H1 (cell line): ENCODE results near the gene GNAT1. TPM values are rescaled to one million over a fixed set of nuclear protein-coding genes. Genes with fewer than 3 reads are reported as not detected.

ENCODE experiments used
- CTCF ChIA-PET: fragments of 300-600 bp; sonication (Branson Sonifier 250); formaldehyde crosslinking; loops from one replicate; lab custom pipeline; 2021; ENCODE audit not compliant: partially characterized antibody; lab: Charles Lee
- POLR2A ChIA-PET: fragments of 300-600 bp; sonication (Branson Sonifier 250); formaldehyde crosslinking; loops from one replicate; lab custom pipeline; 2021; ENCODE audit warnings: inconsistent platforms; ENCODE audit not compliant: partially characterized antibody; lab: Charles Lee
- DNase-seq, 2 experiments: peaks; one replicate each; pipeline versions ENCODE4 v3.0.0 to v3.0.0-alpha.2; 2010 to 2022; ENCODE audit warnings: low spot score in 2 of 2, low read depth in 1 of 2, mixed read lengths in 1 of 2
- FAIRE-seq: peaks from 2 replicates; lab custom pipeline; 2011; peaks lifted over from hg19 to GRCh38; lab: Jason Lieb, UNC
- H2AFZ ChIP-seq: 2 replicates; pipeline ENCODE4 v1.8.1; 2012; ENCODE audit warnings: low read length, inconsistent platforms
- H2AK5ac ChIP-seq: 2 replicates; pipeline ENCODE4 v1.6.1; 2013; ENCODE audit warnings: low read depth, low read length
- H2BK120ac ChIP-seq: replicated peaks from 2 replicates; pipeline ENCODE3; 2013; ENCODE audit warnings: low read depth, low read length, inconsistent platforms
- H2BK12ac ChIP-seq: 2 replicates; pipeline ENCODE4 v1.6.1; 2013; ENCODE audit warnings: low read depth, low read length
- H2BK15ac ChIP-seq: 2 replicates; pipeline ENCODE4 v1.6.1; 2013; ENCODE audit warnings: low read length
- H2BK20ac ChIP-seq: 2 replicates; pipeline ENCODE4 v1.6.1; 2013; ENCODE audit warnings: low read length
- H2BK5ac ChIP-seq: 2 replicates; pipeline ENCODE4 v1.6.1; 2013; ENCODE audit warnings: low read depth, low read length
- H3K14ac ChIP-seq: 2 replicates; pipeline ENCODE4 v1.6.1; 2013; ENCODE audit warnings: inconsistent platforms; ENCODE audit not compliant: insufficient read length
- H3K18ac ChIP-seq: 2 replicates; pipeline ENCODE4 v1.6.1; 2013; ENCODE audit warnings: low read length; ENCODE audit errors: extremely low read depth
- H3K23ac ChIP-seq: 2 replicates; pipeline ENCODE4 v1.6.1; 2013; ENCODE audit warnings: inconsistent platforms; ENCODE audit not compliant: insufficient read length
- H3K23me2 ChIP-seq: 2 replicates; pipeline ENCODE4 v1.6.1; 2013; ENCODE audit warnings: low read depth, low read length
- H3K27ac ChIP-seq: 2 replicates; pipeline ENCODE4 v1.6.1; 2011; ENCODE audit warnings: low read depth, low read length, inconsistent platforms
- H3K27me3 ChIP-seq, 4 experiments: replicated peaks in 1 of 4; 1 replicate in 1 of 4; 2 replicates in 3 of 4; pipeline versions ENCODE4 v1.6.1 to v1.8.1; 2011 to 2013; ENCODE audit warnings: low read length in 3 of 4, mild to moderate bottlenecking in 3 of 4, inconsistent platforms in 2 of 4, mixed read lengths in 2 of 4, moderate library complexity in 1 of 4; ENCODE audit not compliant: control insufficient read depth in 3 of 4, insufficient read depth in 3 of 4; ENCODE audit errors: extremely low read depth in 1 of 4
- H3K36me3 ChIP-seq, 4 experiments: 2 replicates each; pipeline versions ENCODE4 v1.6.1 to v1.8.1; 2011 to 2013; ENCODE audit warnings: mild to moderate bottlenecking in 4 of 4, low read length in 3 of 4, moderate library complexity in 2 of 4, control low read depth in 1 of 4, inconsistent platforms in 1 of 4; ENCODE audit not compliant: insufficient read depth in 4 of 4, control insufficient read depth in 2 of 4
- H3K4ac ChIP-seq: replicated peaks from 2 replicates; pipeline ENCODE3; 2013; ENCODE audit warnings: low read length, low read depth, mixed read lengths, inconsistent platforms; ENCODE audit not compliant: insufficient read length
- H3K4me1 ChIP-seq, 4 experiments: replicated peaks in 1 of 4; 1 replicate in 1 of 4; 2 replicates in 3 of 4; pipeline versions ENCODE4 v1.6.1 to v1.8.1; 2011 to 2013; ENCODE audit warnings: low read length in 3 of 4, inconsistent platforms in 2 of 4, mixed read lengths in 1 of 4; ENCODE audit not compliant: insufficient read depth in 4 of 4, control insufficient read depth in 3 of 4
- H3K4me2 ChIP-seq, 2 experiments: 2 replicates each; pipeline versions ENCODE4 v1.6.1 to v1.8.1; 2011 to 2013; ENCODE audit warnings: low read depth in 2 of 2, low read length in 2 of 2, control low read depth in 1 of 2, inconsistent platforms in 1 of 2, mild to moderate bottlenecking in 1 of 2; ENCODE audit not compliant: insufficient read depth in 1 of 2
- H3K4me3 ChIP-seq, 4 experiments: fragments of 200-600, 300-600 bp in 1 of 4; sonication (generic), shearing (Covaris generic), sonication (Bioruptor Twin) in 1 of 4; 2 replicates each; pipeline versions ENCODE4 v1.5.1 to v1.8.1; 2011 to 2016; ENCODE audit warnings: low read length in 4 of 4, low read depth in 3 of 4, control low read depth in 2 of 4, inconsistent platforms in 2 of 4, mild to moderate bottlenecking in 2 of 4, mixed read lengths in 1 of 4, moderate library complexity in 1 of 4; ENCODE audit not compliant: insufficient read depth in 2 of 4; ENCODE audit errors: extremely low read depth in 1 of 4
- H3K56ac ChIP-seq: replicated peaks from 2 replicates; pipeline ENCODE3; 2013; ENCODE audit warnings: low read depth, mild to moderate bottlenecking, mixed read lengths, low read length, inconsistent platforms; ENCODE audit not compliant: insufficient read length
- H3K79me1 ChIP-seq: 2 replicates; pipeline ENCODE4 v1.6.1; 2013; ENCODE audit warnings: low read depth, low read length, control low read depth
- H3K79me2 ChIP-seq, 2 experiments: 2 replicates each; pipeline versions ENCODE4 v1.6.1 to v1.8.1; 2012 to 2013; ENCODE audit warnings: low read length in 2 of 2, mild to moderate bottlenecking in 2 of 2, inconsistent platforms in 1 of 2; ENCODE audit not compliant: insufficient read depth in 2 of 2, control insufficient read depth in 1 of 2
- H3K9ac ChIP-seq, 4 experiments: replicated peaks in 1 of 4; 1 replicate in 1 of 4; 2 replicates in 3 of 4; pipeline versions ENCODE4 v1.6.1 to v1.8.1; 2011 to 2013; ENCODE audit warnings: low read depth in 3 of 4, low read length in 3 of 4, control low read depth in 2 of 4, mild to moderate bottlenecking in 2 of 4, moderate library complexity in 2 of 4, inconsistent platforms in 1 of 4; ENCODE audit errors: extremely low read depth in 1 of 4
- H3K9me3 ChIP-seq, 2 experiments: 2 replicates each; pipeline versions ENCODE4 v1.6.1 to v1.8.1; 2012 to 2013; ENCODE audit warnings: mild to moderate bottlenecking in 2 of 2, moderate library complexity in 2 of 2, control low read depth in 1 of 2, inconsistent platforms in 1 of 2, low read depth in 1 of 2, low read length in 1 of 2, mixed read lengths in 1 of 2; ENCODE audit not compliant: insufficient read depth in 2 of 2
- H4K20me1 ChIP-seq, 2 experiments: replicated peaks in 1 of 2; 2 replicates each; pipeline versions ENCODE3 to v1.8.1; 2011 to 2013; ENCODE audit warnings: inconsistent platforms in 2 of 2, low read length in 2 of 2, mild to moderate bottlenecking in 1 of 2; ENCODE audit not compliant: insufficient read depth in 2 of 2, control insufficient read depth in 1 of 2
- H4K5ac ChIP-seq: 2 replicates; pipeline ENCODE4 v1.6.1; 2013; ENCODE audit warnings: low read length, low read depth, mixed read lengths, inconsistent platforms; ENCODE audit not compliant: insufficient read length
- H4K8ac ChIP-seq: 2 replicates; pipeline ENCODE4 v1.8.0; 2013; ENCODE audit warnings: mild to moderate bottlenecking, moderate library complexity, low read length, inconsistent platforms; ENCODE audit not compliant: insufficient read depth; ENCODE audit errors: extremely low read depth
- H4K91ac ChIP-seq: replicated peaks from 2 replicates; pipeline ENCODE3; 2013; ENCODE audit warnings: low read length, mixed read lengths, inconsistent platforms; ENCODE audit not compliant: insufficient read length
- CBX8 ChIP-seq: fragments of 300-800, 300-1000 bp; sonication (generic); IDR thresholded peaks from 2 replicates; pipeline ENCODE4 v1.7.1; 2016; ENCODE audit warnings: low read depth, low read length, borderline replicate concordance
- EGR1 ChIP-seq: IDR thresholded peaks from 2 replicates; pipeline ENCODE4 v1.6.1; 2011; ENCODE audit warnings: low read depth, low read length, borderline replicate concordance
- HDAC2 ChIP-seq, 2 experiments: fragments of 300-600 bp in 1 of 2; sonication (generic) in 1 of 2; IDR thresholded peaks; 2 replicates each; pipeline ENCODE4 v1.6.1; 2011 to 2012; ENCODE audit warnings: low read depth in 2 of 2, low read length in 2 of 2, mild to moderate bottlenecking in 2 of 2, moderate library complexity in 2 of 2, borderline replicate concordance in 1 of 2, inconsistent platforms in 1 of 2
- MAFK ChIP-seq: IDR thresholded peaks from 2 replicates; pipeline ENCODE4 v1.6.1; 2012; ENCODE audit warnings: low read depth, mild to moderate bottlenecking, improper control_type of control experiment, low read length
- NRF1 ChIP-seq: IDR thresholded peaks from 2 replicates; pipeline ENCODE4 v1.6.1; 2011; ENCODE audit warnings: mild to moderate bottlenecking, low read depth, low read length, improper control_type of control experiment
- POLR2A ChIP-seq, 2 experiments: IDR thresholded peaks; 1 replicate in 1 of 2; 2 replicates in 1 of 2; pipeline ENCODE4 v1.6.1; 2011; ENCODE audit warnings: low read depth in 2 of 2, low read length in 2 of 2, mild to moderate bottlenecking in 2 of 2; ENCODE audit errors: control extremely low read depth in 1 of 2
- POLR2AphosphoS5 ChIP-seq: IDR thresholded peaks from 2 replicates; pipeline ENCODE4 v1.6.1; 2011; ENCODE audit warnings: low read depth, low read length
- RBBP5 ChIP-seq: IDR thresholded peaks from 2 replicates; pipeline ENCODE4 v1.7.1; 2012; ENCODE audit warnings: low read depth, mild to moderate bottlenecking, inconsistent platforms, low read length, moderate library complexity, borderline replicate concordance
- TAF7 ChIP-seq: optimal IDR thresholded peaks from 2 replicates; pipeline ENCODE3; 2011; ENCODE audit warnings: low read depth, mild to moderate bottlenecking, inconsistent platforms, low read length, moderate library complexity, borderline replicate concordance
- ZNF274 ChIP-seq: IDR thresholded peaks from 2 replicates; pipeline ENCODE4 v1.7.0; 2012; ENCODE audit warnings: low read length, borderline replicate concordance; ENCODE audit errors: extremely low read depth
- WGBS, 2 experiments: shearing (Covaris generic) in 1 of 2; methylation state at CpG; one replicate each; pipeline versions ENCODE4 v1.1.6 to v1.1.7; 2013 to 2015; ENCODE audit warnings: low lambda C conversion rate in 2 of 2, mixed read lengths in 2 of 2, inconsistent platforms in 1 of 2, low coverage in 1 of 2, missing lambda C conversion rate in 1 of 2; ENCODE audit not compliant: insufficient replicate concordance in 2 of 2, insufficient coverage in 1 of 2, insufficient read length in 1 of 2; ENCODE audit errors: extremely low coverage in 1 of 2, missing lambda C conversion rate in 1 of 2; 5-methylcytosine and 5-hydroxymethylcytosine counted together
- polyA plus RNA-seq, 7 experiments: library from polyadenylated mRNA; depleted of rRNA in 3 of 7; stranded (reverse) in 5 of 7; unstranded in 2 of 7; fragments of >200 nt in 5 of 7; fragments of 200-250 nt in 2 of 7; gene quantifications; 1 replicate in 5 of 7; 2 replicates in 1 of 7; 4 replicates in 1 of 7; pipeline versions ENCODE4 v1.2.1 to v1.2.3, GENCODE V29; 2011 to 2013; ENCODE audit warnings: missing spikeins in 2 of 7, mixed read lengths in 2 of 7
- total RNA-seq: library from RNA; stranded (reverse); fragmentation: NEBNext Ultra II Directional; extraction: Animal tissue kit (Norgen Biotek cat#: 25700); gene quantifications from 2 replicates; pipeline ENCODE4 v1.2.1, GENCODE V29; 2021
- TF ChIP-seq, protein P1 (sequence below): IDR thresholded peaks from 2 replicates; pipeline ENCODE4 v1.6.1; 2011; ENCODE audit warnings: low read depth, mild to moderate bottlenecking, low read length; ENCODE audit not compliant: insufficient read depth

The GNAT1 gene
- total and polyA plus RNA-seq, 2 of the 8 experiments (the other 6 are each of a cell fraction or from before 2014, with no cell fraction given), result 0.08 TPM; not detected in 1

DNA sequence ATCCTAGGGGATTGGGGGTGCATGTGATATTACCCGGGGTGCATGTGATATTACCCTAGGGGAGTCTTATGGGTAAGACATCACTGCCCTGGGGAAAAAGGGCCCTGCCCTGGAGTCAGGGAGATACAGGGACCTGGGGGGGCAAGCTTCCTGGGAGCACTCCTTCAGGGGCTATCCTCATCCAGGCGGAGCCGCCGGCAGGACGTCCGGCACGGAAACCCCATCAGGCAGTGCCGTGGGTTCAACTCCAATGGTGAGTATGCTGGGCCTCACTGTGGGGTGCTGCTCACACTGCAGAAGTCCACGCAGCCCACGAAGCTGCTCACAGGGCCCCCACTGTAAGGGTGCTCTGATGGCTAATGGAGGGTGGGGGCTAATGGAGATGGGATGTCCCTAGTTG is 5.3 kb upstream of the GNAT1 start:
- 95% methylated on average over 10 of the region's 10 CpGs; no CpG with 5 or more reads in 1 of the 2 experiments for WGBS, 2 experiments
- no peak overlapping the region for H2BK120ac ChIP-seq
- no peaks in the 10 kb centered on the region for H3K23me2 ChIP-seq
- no peaks in the 10 kb centered on the region for H3K27me3 ChIP-seq
- TF ChIP-seq TAF7, result no peak
- TF ChIP-seq POLR2A (IDR thresholded peaks at IDR 0.05; ENCODE audit: control extremely low read depth in 1 of 2, low read depth in 2 of 2, low read length in 2 of 2), result no peak
- TF ChIP-seq MAFK, result no peak
- no peak for TF ChIP-seq EGR1
- TF ChIP-seq POLR2AphosphoS5, result no peak
- TF ChIP-seq NRF1, result no peak
- no peak for TF ChIP-seq CBX8
- no peak for TF ChIP-seq HDAC2 (IDR thresholded peaks at IDR 0.05; ENCODE audit: borderline replicate concordance in 1 of 2, low read depth in 2 of 2, low read length in 2 of 2)
- TF ChIP-seq ZNF274, result no peak
- no peak for TF ChIP-seq RBBP5
- TF ChIP-seq, protein P1, sequence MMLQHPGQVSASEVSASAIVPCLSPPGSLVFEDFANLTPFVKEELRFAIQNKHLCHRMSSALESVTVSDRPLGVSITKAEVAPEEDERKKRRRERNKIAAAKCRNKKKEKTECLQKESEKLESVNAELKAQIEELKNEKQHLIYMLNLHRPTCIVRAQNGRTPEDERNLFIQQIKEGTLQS, result no peak
- no peaks in the 10 kb centered on the region for H3K4me1 ChIP-seq
- FAIRE-seq (no peak), DNase-seq (no peak)
- no peak overlapping the region for H4K5ac ChIP-seq
- H2BK20ac ChIP-seq, result no peak overlapping the region
- H3K4ac ChIP-seq, result no peak overlapping the region
- no peak overlapping the region for H3K9ac ChIP-seq
- H2BK5ac ChIP-seq, result no peak overlapping the region
- H3K14ac ChIP-seq, result no peak overlapping the region
- no peak overlapping the region for H3K56ac ChIP-seq
- no peak overlapping the region for H3K18ac ChIP-seq
- no peak overlapping the region for H2AFZ ChIP-seq
- no peak overlapping the region for H3K4me3 ChIP-seq
- no peak overlapping the region for H3K4me2 ChIP-seq
- no peak overlapping the region for H2BK12ac ChIP-seq
- no peaks in the 10 kb centered on the region for H3K79me2 ChIP-seq
- no peak overlapping the region for H4K91ac ChIP-seq
- no peak overlapping the region for H2AK5ac ChIP-seq
- no peaks in the 10 kb centered on the region for H3K79me1 ChIP-seq
- H3K36me3 ChIP-seq, result peaks cover 6 to 43% (median 25%) of the 10 kb centered on the region in 4 experiments; a peak in 7 of 8 replicates
- H4K8ac ChIP-seq, result no peak overlapping the region
- H3K23ac ChIP-seq, result no peak overlapping the region
- H4K20me1 ChIP-seq, result peaks cover 0 to 10% of the 10 kb centered on the region in 2 experiments
- POLR2A ChIA-PET, result interaction anchor here (11.9 kb wide), 1 partner anchor 64 kb away, joined by 128 read pairs; no protein-coding TSS in a partner anchor
- no peak overlapping the region for H3K27ac ChIP-seq
- no peak overlapping the region for H2BK15ac ChIP-seq
- CTCF ChIA-PET, result interaction anchor here (0.8 to 25.0 kb wide), 10 partner anchors 5 to 181 kb away, joined by 3 to 1138 read pairs (median 12); partner anchors contain the start of genes GNAT1 and SLC38A3
- no peaks in the 10 kb centered on the region for H3K9me3 ChIP-seq
